Heart left ventricle (tissue), 16 donors: ENCODE measurements around the gene PPP1R8. TPM values are rescaled to one million over a fixed set of nuclear protein-coding genes. Genes with fewer than 3 reads are reported as not detected.
"Not testable (repeated sequence)": the region's sequence is repeated elsewhere in the genome, so short reads cannot be mapped to it uniquely, and the experiment has no call there.

Experiments used
- ATAC-seq, 4 donors: fragments of 200-7000 bp; cut with Tn5 transposase; one replicate each; pipeline ENCODE4 v1.9.1; 2020 to 2022; ENCODE audit warnings: moderate library complexity in 4 of 4, mild to moderate bottlenecking in 3 of 4, moderate number of reproducible peaks in 1 of 4
- DNase-seq, 5 donors: peaks; one replicate each; pipeline ENCODE4 v3.0.0-alpha.2; 2020
- H3K27ac ChIP-seq, 12 donors: fragments of 200-600 bp; sonication (generic) in 4 of 12; one replicate each; pipeline versions ENCODE4 v1.5.0 to v1.8.0; 2016 to 2022; ENCODE audit warnings: mild to moderate bottlenecking in 2 of 12
- H3K27me3 ChIP-seq, 9 donors: fragments of 200-600 bp; sonication (generic) in 2 of 9; one replicate each; pipeline versions ENCODE4 v1.5.1 to v1.8.0; 2016 to 2022; ENCODE audit warnings: mild to moderate bottlenecking in 3 of 9
- H3K36me3 ChIP-seq, 9 donors: fragments of 200-600 bp; sonication (generic) in 2 of 9; one replicate each; pipeline versions ENCODE4 v1.5.0 to v1.8.0; 2018 to 2022; ENCODE audit warnings: mild to moderate bottlenecking in 2 of 9
- H3K4me1 ChIP-seq, 12 donors: fragments of 200-600 bp; sonication (generic) in 4 of 12; one replicate each; pipeline versions ENCODE4 v1.5.0 to v1.8.0; 2016 to 2022; ENCODE audit warnings: mild to moderate bottlenecking in 3 of 12
- H3K4me3 ChIP-seq, 12 donors: fragments of 200-600 bp; sonication (generic) in 4 of 12; one replicate each; pipeline versions ENCODE4 v1.5.0 to v1.8.0; 2017 to 2022; ENCODE audit warnings: mild to moderate bottlenecking in 9 of 12, moderate library complexity in 4 of 12
- H3K9me3 ChIP-seq, 12 donors: fragments of 200-600 bp; sonication (generic) in 4 of 12; one replicate each; pipeline versions ENCODE4 v1.5.0 to v1.8.0; 2016 to 2022; ENCODE audit warnings: mild to moderate bottlenecking in 1 of 12
- POLR2A ChIP-seq, 2 donors: fragments of 450-650 bp; IDR thresholded peaks; one replicate each; pipeline ENCODE4 v1.6.1; 2017; ENCODE audit warnings: antibody characterized with exemption in 2 of 2, mild to moderate bottlenecking in 2 of 2, moderate library complexity in 2 of 2
- WGBS, 4 donors: extraction: QIAGEN DNeasy Blood & Tissue Kit in 2 of 4; methylation state at CpG; one replicate each; pipeline versions ENCODE4 v1.1.5 to v1.1.7; 2013 to 2018; 5-methylcytosine and 5-hydroxymethylcytosine counted together
- intact Hi-C, 10 donors: fragments of 100-400 bp; cut with DNase I; formaldehyde crosslinking; loops; one replicate each; pipeline versions ENCODE4 v1.11.1 to v1.14.2; 2022
- polyA plus RNA-seq, 2 donors: library from polyadenylated mRNA; stranded (reverse); fragments of 200-250 nt; gene quantifications; one replicate each; pipeline ENCODE4 v1.2.3, GENCODE V29; 2013
- total RNA-seq, 9 donors: library from RNA; depleted of rRNA in 2 of 9; stranded (reverse); fragments of >200 nt in 2 of 9; fragmentation: NEBNext Ultra II Directional in 3 of 9; extraction: Animal tissue kit (Norgen Biotek cat#: 25700) in 3 of 9; gene quantifications; one replicate each; pipeline versions ENCODE4 v1.1.0 to v1.2.4, GENCODE V29; 2016 to 2023
- TF ChIP-seq, protein P1 (sequence below), 12 donors: fragments of 200-600 bp; sonication (generic) in 4 of 12; IDR thresholded peaks; one replicate each; pipeline versions ENCODE4 v1.5.0 to v1.8.0; 2018 to 2022; ENCODE audit warnings: antibody characterized with exemption in 12 of 12, mild to moderate bottlenecking in 5 of 12
- donor health status: ischemic (EF 13 %, LVEDD 7.1; RV severe dilation, severe dysfunction).
- donor health status: healthy with polysubstance abuse.
- donor health status: DM: no; HTN: yes; CAD: no.
- donor health status: DM: no; HTN: no; CAD: no.
- donor health status: ischemic (EF 25% LVEDD 6.9; RV normal size, moderate dysfunction).
- donor health status: ischemic (EF 25% LVEDD 5.7; RV mildly dilated, moderate dysfunction).
- donor health status: healthy.
- donor health status: DM: yes; HTN: yes; CAD: no.
- donor health status: ischemic (EF 35%, LVEDD 5.7; RV mildly dilated, moderate dysfunction).
- donor health status: nonischemic (EF 11% LVEDD 7.7; RV severe dilation, severe dysfunction).
- donor health status: DM: yes; HTN: yes; CAD: no.
- donor health status: PGD.
- donor health status: ischemic (EF 29% LVEDD 5.4; RV normal size, mild dysfunction).
- donor health status: nonischemic (EF 23%, LVEDD 6.1; RV moderate dilation, normal function).

Gene PPP1R8
- total and polyA plus RNA-seq, 11 donors = 13.3 to 32.9 (median 25.1) TPM

DNA sequence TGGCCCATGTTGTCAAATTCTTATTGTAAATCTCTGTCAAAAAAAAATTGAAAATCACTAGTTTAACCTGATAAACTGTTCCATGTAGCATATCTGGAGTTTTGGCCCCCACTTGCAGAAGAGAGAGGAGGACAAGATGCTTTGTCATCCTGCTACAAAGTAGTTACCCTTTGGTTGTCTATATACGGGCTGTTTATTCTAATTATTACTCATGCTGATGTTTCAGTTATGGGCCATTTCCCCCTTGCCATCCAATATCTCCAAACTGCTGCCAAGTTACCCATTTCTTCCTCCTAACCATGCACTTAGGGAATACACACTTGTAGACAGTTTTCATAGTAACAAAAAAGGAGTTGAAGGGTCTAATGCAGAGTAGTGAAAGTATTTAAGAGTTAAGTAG is 35.0 kb upstream of the PPP1R8 start:
- 72 to 86% (median 80%) methylated on average over 1 of the region's 1 CpG for WGBS, 4 donors
- TF ChIP-seq POLR2A (IDR thresholded peaks at IDR 0.05) = no peak
- TF ChIP-seq, protein P1, sequence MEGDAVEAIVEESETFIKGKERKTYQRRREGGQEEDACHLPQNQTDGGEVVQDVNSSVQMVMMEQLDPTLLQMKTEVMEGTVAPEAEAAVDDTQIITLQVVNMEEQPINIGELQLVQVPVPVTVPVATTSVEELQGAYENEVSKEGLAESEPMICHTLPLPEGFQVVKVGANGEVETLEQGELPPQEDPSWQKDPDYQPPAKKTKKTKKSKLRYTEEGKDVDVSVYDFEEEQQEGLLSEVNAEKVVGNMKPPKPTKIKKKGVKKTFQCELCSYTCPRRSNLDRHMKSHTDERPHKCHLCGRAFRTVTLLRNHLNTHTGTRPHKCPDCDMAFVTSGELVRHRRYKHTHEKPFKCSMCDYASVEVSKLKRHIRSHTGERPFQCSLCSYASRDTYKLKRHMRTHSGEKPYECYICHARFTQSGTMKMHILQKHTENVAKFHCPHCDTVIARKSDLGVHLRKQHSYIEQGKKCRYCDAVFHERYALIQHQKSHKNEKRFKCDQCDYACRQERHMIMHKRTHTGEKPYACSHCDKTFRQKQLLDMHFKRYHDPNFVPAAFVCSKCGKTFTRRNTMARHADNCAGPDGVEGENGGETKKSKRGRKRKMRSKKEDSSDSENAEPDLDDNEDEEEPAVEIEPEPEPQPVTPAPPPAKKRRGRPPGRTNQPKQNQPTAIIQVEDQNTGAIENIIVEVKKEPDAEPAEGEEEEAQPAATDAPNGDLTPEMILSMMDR (IDR thresholded peaks at IDR 0.05) = no peak
- ATAC-seq = no peak
- H3K4me3 ChIP-seq = no peak overlapping the region
- H3K27ac ChIP-seq = no peak overlapping the region
- H3K36me3 ChIP-seq = peaks cover 3 to 93% (median 86%) of the 10 kb centered on the region in 9 donors
- intact Hi-C loops = no loop called here
- no peaks in the 10 kb centered on the region for H3K27me3 ChIP-seq
- DNase-seq = no peak
- no peaks in the 10 kb centered on the region for H3K9me3 ChIP-seq
- H3K4me1 ChIP-seq = peaks cover 0 to 1% (median 0%) of the 10 kb centered on the region in 12 donors

DNA sequence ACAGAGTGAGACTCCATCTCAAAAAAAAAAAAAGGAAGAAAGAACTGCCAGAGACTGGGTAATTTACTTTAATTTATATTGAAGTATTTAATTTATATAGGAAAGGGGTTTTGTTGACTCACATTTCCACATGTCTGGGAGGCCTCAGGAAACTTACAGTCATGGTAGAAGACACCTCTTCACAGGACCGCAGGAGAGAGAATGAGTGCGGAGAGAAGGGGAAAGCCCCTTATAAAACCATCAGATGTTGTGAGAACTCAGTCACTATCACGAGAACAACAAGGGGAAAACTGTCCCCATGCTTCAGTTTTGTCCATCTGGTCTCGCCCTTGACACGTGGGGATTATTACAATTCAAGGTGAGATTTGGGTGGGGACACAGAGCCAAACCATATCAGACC is 25.8 kb upstream of the PPP1R8 start:
- intact Hi-C loops = no loop called here
- DNase-seq (no peak), ATAC-seq (no peak)
- H3K27me3 ChIP-seq = no peaks in the 10 kb centered on the region
- no peak for TF ChIP-seq POLR2A (IDR thresholded peaks at IDR 0.05)
- TF ChIP-seq, protein P1 (IDR thresholded peaks at IDR 0.05) = no peak
- 90 to 93% (median 92%) methylated on average over 5 of the region's 5 CpGs for WGBS, 4 donors
- no peaks in the 10 kb centered on the region for H3K9me3 ChIP-seq
- H3K27ac ChIP-seq = no peak overlapping the region
- no peak overlapping the region for H3K4me3 ChIP-seq
- H3K4me1 ChIP-seq = no peaks in the 10 kb centered on the region
- H3K36me3 ChIP-seq = peaks cover 5 to 89% (median 79%) of the 10 kb centered on the region in 9 donors

- peaks cover 2 to 86% (median 73%) of the 10 kb centered on the region in 9 donors for H3K36me3 ChIP-seq
- intact Hi-C loops = no loop called here
- no peak for DNase-seq
Observed at GRCh38 chr1:27806758-27807157, 23.8 kb upstream of the PPP1R8 start.

GRCh38 chr1:27807385-27807784 is 23.2 kb upstream of the PPP1R8 start:
- Histone ChIP-seq H3K36me3 (peaks cover 0 to 86% (median 73%) of the 10 kb centered on the region in 9 donors), H3K27ac (no peak overlapping the region), H3K9me3 (no peaks in the 10 kb centered on the region), H3K4me3 (no peak overlapping the region), H3K4me1 (no peaks in the 10 kb centered on the region), H3K27me3 (no peaks in the 10 kb centered on the region)
- 76 to 78% (median 77%) methylated on average over 2 of the region's 2 CpGs for WGBS, 4 donors
- ATAC-seq (no peak), DNase-seq (no peak)
- intact Hi-C loops = no loop called here
- TF ChIP-seq, protein P1 (IDR thresholded peaks at IDR 0.05) = no peak
- TF ChIP-seq POLR2A (IDR thresholded peaks at IDR 0.05) = no peak

More at GRCh38 chr1:27806758-27807157, 23.8 kb upstream of the PPP1R8 start:
- H3K27me3 ChIP-seq = no peaks in the 10 kb centered on the region
- TF ChIP-seq, protein P1 (IDR thresholded peaks at IDR 0.05) = no peak
- TF ChIP-seq POLR2A (IDR thresholded peaks at IDR 0.05) = no peak
- 90 to 93% (median 92%) methylated on average over 7 of the region's 7 CpGs for WGBS, 4 donors
- H3K27ac ChIP-seq = no peak overlapping the region
- no peaks in the 10 kb centered on the region for H3K4me1 ChIP-seq
- ATAC-seq = no peak
- no peak overlapping the region for H3K4me3 ChIP-seq
- no peaks in the 10 kb centered on the region for H3K9me3 ChIP-seq

GRCh38 chr1:27808131-27808530 is 22.5 kb upstream of the PPP1R8 start:
- intact Hi-C loops, H3K27ac ChIP-seq, H3K27me3 ChIP-seq, H3K4me1 ChIP-seq, DNase-seq, H3K4me3 ChIP-seq, H3K9me3 ChIP-seq, ATAC-seq: not testable (repeated sequence)
- 93 to 99% (median 96%) methylated on average over 3 of the region's 3 CpGs for WGBS, 4 donors
- peaks cover 0 to 86% (median 73%) of the 10 kb centered on the region in 9 donors for H3K36me3 ChIP-seq
